Measurements from ENCODE around the gene SPRR2B. TPM values are rescaled to one million over a fixed set of nuclear protein-coding genes. Genes with fewer than 3 reads are reported as not detected.

SPRR2B gene
- total and polyA plus RNA-seq, 9 of the 15 experiments (the other 6 are each of a cell fraction or from before 2014, with no cell fraction given) = not detected

GRCh38 chr1:153040950-153041631 lies 30.3 kb downstream of the SPRR2B start, which contains the start of gene SPRR2D (continued):
- TF ChIP-seq MGA (IDR thresholded peaks at IDR 0.05) (no peak; the same call in 1 of the 2 replicates), MEF2D (tag; conservative IDR thresholded peaks at IDR 0.05; ENCODE audit: low read depth) (no peak), NONO (IDR thresholded peaks at IDR 0.05; ENCODE audit: low read depth in 2 of 2, low read length in 1 of 2) (no peak), ZNF318 (IDR thresholded peaks at IDR 0.05; ENCODE audit: borderline replicate concordance in 1 of 2, low read depth in 1 of 2) (0 out of 4 replicates have a peak, but pooled peaks of 1 of the 2 experiments have one; percentile 30), ASH1L (IDR thresholded peaks at IDR 0.05; ENCODE audit: borderline replicate concordance, low read depth, partially characterized antibody) (no peak), TBL1XR1 (IDR thresholded peaks at IDR 0.05; ENCODE audit: low read length in 2 of 2) (no peak)
